Neural cell (in vitro differentiated cells): ENCODE results near the gene TMA7B. TPM values are rescaled to one million over a fixed set of nuclear protein-coding genes. Genes with fewer than 3 reads are reported as not detected.

Source experiments
- H2AFZ ChIP-seq: fragments of 200-600, 300-800 bp; sonication (generic), shearing (Covaris generic); 2 replicates; pipeline ENCODE4 v1.6.0; 2014; ENCODE audit warnings: low read depth, mild to moderate bottlenecking, antibody characterized with exemption, low read length, moderate library complexity
- H3F3A ChIP-seq: fragments of 200-600 bp; shearing (Covaris generic); 2 replicates; pipeline ENCODE4 v1.6.1; 2016; ENCODE audit warnings: mild to moderate bottlenecking, moderate library complexity, mixed read lengths, antibody characterized with exemption, low read length; ENCODE audit not compliant: insufficient read depth, poor library complexity, severe bottlenecking
- H3K27ac ChIP-seq: fragments of 200-600, 300-800 bp; sonication (generic), shearing (Covaris generic); 2 replicates; pipeline ENCODE4 v1.5.1; 2014; ENCODE audit warnings: mild to moderate bottlenecking, low read length, moderate library complexity
- H3K27me3 ChIP-seq: fragments of 300-800, 200-600 bp; sonication (generic), shearing (Covaris generic); 2 replicates; pipeline ENCODE4 v1.6.0; 2014; ENCODE audit warnings: mild to moderate bottlenecking, low read depth, low read length, moderate library complexity; ENCODE audit not compliant: insufficient read depth
- H3K36me3 ChIP-seq: fragments of 300-800, 200-600 bp; sonication (generic), shearing (Covaris generic); 2 replicates; pipeline ENCODE4 v1.5.1; 2014; ENCODE audit warnings: mild to moderate bottlenecking, antibody characterized with exemption, low read length, moderate library complexity; ENCODE audit not compliant: insufficient read depth
- H3K4me2 ChIP-seq: fragments of 300-800, 200-600 bp; sonication (generic), shearing (Covaris generic); 2 replicates; pipeline ENCODE4 v1.6.0; 2014; ENCODE audit warnings: mild to moderate bottlenecking, low read length
- H3K4me3 ChIP-seq: fragments of 300-800, 200-600 bp; sonication (generic), shearing (Covaris generic); 2 replicates; pipeline ENCODE4 v1.5.1; 2014; ENCODE audit warnings: mild to moderate bottlenecking, low read length, moderate library complexity
- H3K79me2 ChIP-seq: fragments of 200-600 bp; shearing (Covaris generic); replicated peaks from 2 replicates; pipeline ENCODE4 v1.6.0; 2014; ENCODE audit warnings: mild to moderate bottlenecking, low read length, moderate library complexity; ENCODE audit not compliant: insufficient read depth
- H3K9ac ChIP-seq: fragments of 300-800, 200-600 bp; sonication (generic), shearing (Covaris generic); 2 replicates; pipeline ENCODE4 v1.6.1; 2016; ENCODE audit warnings: mild to moderate bottlenecking, low read length, mixed read lengths
- H3K9me2 ChIP-seq: fragments of 200-600 bp; shearing (Covaris generic); 2 replicates; pipeline ENCODE4 v1.6.1; 2016; ENCODE audit warnings: mild to moderate bottlenecking, low read length, mixed read lengths; ENCODE audit not compliant: insufficient read depth
- H3K9me3 ChIP-seq: fragments of 200-600, 300-800 bp; sonication (generic), shearing (Covaris generic); 2 replicates; pipeline ENCODE4 v1.6.1; 2016; ENCODE audit warnings: mild to moderate bottlenecking, mixed run types, low read length, moderate library complexity, mixed read lengths
- H4K20me1 ChIP-seq: fragments of 200-600 bp; shearing (Covaris generic); 2 replicates; pipeline ENCODE4 v1.6.1; 2016; ENCODE audit warnings: mild to moderate bottlenecking, mixed run types; ENCODE audit not compliant: insufficient read depth
- CTCF ChIP-seq: fragments of 450-650 bp; IDR thresholded peaks from 2 replicates; pipeline ENCODE4 v1.5.1; 2014; ENCODE audit warnings: antibody characterized with exemption, mild to moderate bottlenecking, moderate library complexity; ENCODE audit not compliant: poor library complexity, severe bottlenecking
- EP300 ChIP-seq: fragments of 450-650 bp; conservative IDR thresholded peaks from 2 replicates; pipeline ENCODE4 v1.6.1; 2014; ENCODE audit warnings: antibody characterized with exemption, mild to moderate bottlenecking, moderate library complexity; ENCODE audit not compliant: poor library complexity, severe bottlenecking
- EZH2 ChIP-seq: fragments of 200-600, 300-800 bp; shearing (Covaris generic), sonication (generic); IDR thresholded peaks from 2 replicates; pipeline ENCODE4 v1.6.1; 2014; ENCODE audit warnings: antibody characterized with exemption, low read length, borderline replicate concordance, mild to moderate bottlenecking; ENCODE audit not compliant: insufficient read depth, poor library complexity, severe bottlenecking
- MXI1 ChIP-seq: fragments of 450-650 bp; conservative IDR thresholded peaks from 2 replicates; pipeline ENCODE4 v1.6.1; 2014; ENCODE audit warnings: antibody characterized with exemption, mild to moderate bottlenecking; ENCODE audit not compliant: poor library complexity, severe bottlenecking
- POLR2AphosphoS5 ChIP-seq: IDR thresholded peaks from 2 replicates; pipeline ENCODE4 v1.6.1; 2012
- RAD21 ChIP-seq: fragments of 450-650 bp; conservative IDR thresholded peaks from 2 replicates; pipeline ENCODE4 v1.6.1; 2014; ENCODE audit warnings: antibody characterized with exemption, mild to moderate bottlenecking, moderate library complexity
- SMC3 ChIP-seq: fragments of 450-650 bp; conservative IDR thresholded peaks from 2 replicates; pipeline ENCODE4 v1.6.1; 2014; ENCODE audit warnings: antibody characterized with exemption, mild to moderate bottlenecking, moderate library complexity; ENCODE audit not compliant: poor library complexity
- TAF1 ChIP-seq: IDR thresholded peaks from 2 replicates; pipeline ENCODE4 v1.6.1; 2012; ENCODE audit warnings: low read depth
- polyA plus RNA-seq: library from polyadenylated mRNA; depleted of rRNA; stranded (reverse); fragments of >200 nt; gene quantifications from 2 replicates; pipeline ENCODE4 v1.2.3, GENCODE V29; 2014
- TF ChIP-seq, protein P1 (sequence below): IDR thresholded peaks from 2 replicates; pipeline ENCODE4 v1.6.1; 2012; ENCODE audit warnings: borderline replicate concordance

The TMA7B gene
- polyA plus RNA-seq, 1 donor from 2014 or later = not detected

GRCh38 chr22:39917197-39917643 is 43.0 kb upstream of the TMA7B start:
- H3K27ac ChIP-seq = no peak overlapping the region
- no peak overlapping the region for H2AFZ ChIP-seq
- H3K36me3 ChIP-seq = no peaks in the 10 kb centered on the region
- no peak overlapping the region for H3K4me2 ChIP-seq
- TF ChIP-seq SMC3 = no peak
- no peak for TF ChIP-seq TAF1
- TF ChIP-seq CTCF = no peak
- TF ChIP-seq EP300 = no peak
- no peak for TF ChIP-seq POLR2AphosphoS5
- TF ChIP-seq MXI1 = no peak
- no peak for TF ChIP-seq EZH2
- no peak for TF ChIP-seq RAD21
- TF ChIP-seq, protein P1, sequence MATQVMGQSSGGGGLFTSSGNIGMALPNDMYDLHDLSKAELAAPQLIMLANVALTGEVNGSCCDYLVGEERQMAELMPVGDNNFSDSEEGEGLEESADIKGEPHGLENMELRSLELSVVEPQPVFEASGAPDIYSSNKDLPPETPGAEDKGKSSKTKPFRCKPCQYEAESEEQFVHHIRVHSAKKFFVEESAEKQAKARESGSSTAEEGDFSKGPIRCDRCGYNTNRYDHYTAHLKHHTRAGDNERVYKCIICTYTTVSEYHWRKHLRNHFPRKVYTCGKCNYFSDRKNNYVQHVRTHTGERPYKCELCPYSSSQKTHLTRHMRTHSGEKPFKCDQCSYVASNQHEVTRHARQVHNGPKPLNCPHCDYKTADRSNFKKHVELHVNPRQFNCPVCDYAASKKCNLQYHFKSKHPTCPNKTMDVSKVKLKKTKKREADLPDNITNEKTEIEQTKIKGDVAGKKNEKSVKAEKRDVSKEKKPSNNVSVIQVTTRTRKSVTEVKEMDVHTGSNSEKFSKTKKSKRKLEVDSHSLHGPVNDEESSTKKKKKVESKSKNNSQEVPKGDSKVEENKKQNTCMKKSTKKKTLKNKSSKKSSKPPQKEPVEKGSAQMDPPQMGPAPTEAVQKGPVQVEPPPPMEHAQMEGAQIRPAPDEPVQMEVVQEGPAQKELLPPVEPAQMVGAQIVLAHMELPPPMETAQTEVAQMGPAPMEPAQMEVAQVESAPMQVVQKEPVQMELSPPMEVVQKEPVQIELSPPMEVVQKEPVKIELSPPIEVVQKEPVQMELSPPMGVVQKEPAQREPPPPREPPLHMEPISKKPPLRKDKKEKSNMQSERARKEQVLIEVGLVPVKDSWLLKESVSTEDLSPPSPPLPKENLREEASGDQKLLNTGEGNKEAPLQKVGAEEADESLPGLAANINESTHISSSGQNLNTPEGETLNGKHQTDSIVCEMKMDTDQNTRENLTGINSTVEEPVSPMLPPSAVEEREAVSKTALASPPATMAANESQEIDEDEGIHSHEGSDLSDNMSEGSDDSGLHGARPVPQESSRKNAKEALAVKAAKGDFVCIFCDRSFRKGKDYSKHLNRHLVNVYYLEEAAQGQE = no peak
- no peaks in the 10 kb centered on the region for H3K79me2 ChIP-seq
- no peak overlapping the region for H3K4me3 ChIP-seq
- no peaks in the 10 kb centered on the region for H4K20me1 ChIP-seq
- no peaks in the 10 kb centered on the region for H3K9me3 ChIP-seq
- H3K27me3 ChIP-seq = no peaks in the 10 kb centered on the region
- no peak overlapping the region for H3K9ac ChIP-seq
- H3F3A ChIP-seq = no peaks in the 10 kb centered on the region
- H3K9me2 ChIP-seq = no peaks in the 10 kb centered on the region

DNA sequence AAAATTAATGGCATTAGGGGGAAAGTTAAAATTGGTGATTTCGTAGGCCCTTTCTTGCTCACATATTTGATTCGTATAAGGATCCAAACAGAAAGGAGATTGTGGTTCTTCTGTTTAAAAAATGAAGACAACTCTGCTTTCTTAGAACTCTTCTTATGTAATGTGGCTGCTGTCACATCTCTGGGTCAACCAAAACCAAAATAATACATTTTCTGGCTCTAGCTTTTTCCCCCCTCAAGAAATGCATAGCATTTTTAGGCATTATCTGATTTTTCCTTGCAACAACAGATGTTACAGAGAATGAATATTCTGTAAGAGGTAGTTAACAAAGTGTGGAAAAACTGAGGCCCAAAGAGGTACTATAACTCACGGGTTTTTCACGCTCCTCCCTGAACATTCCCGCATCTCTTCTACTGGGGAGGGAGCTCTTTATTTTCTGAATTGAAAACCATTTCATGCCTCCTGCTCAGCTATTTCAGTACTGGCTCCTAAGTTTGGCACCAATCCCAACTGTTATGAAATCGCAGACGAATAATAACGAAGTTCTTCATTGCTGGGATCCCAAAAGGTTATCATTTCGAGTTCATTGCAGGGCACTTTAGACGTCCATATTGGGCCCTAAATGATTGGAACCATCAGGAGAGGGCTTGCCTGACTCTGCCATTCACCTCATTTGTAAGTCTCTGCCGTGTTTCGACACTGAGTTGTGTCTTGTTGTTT is 42.3 kb upstream of the TMA7B start:
- H3K27ac ChIP-seq = no peak overlapping the region
- H3K79me2 ChIP-seq = no peaks in the 10 kb centered on the region
- TF ChIP-seq SMC3 (no peak), CTCF (no peak), TAF1 (no peak), RAD21 (no peak), MXI1 (no peak), POLR2AphosphoS5 (no peak), EP300 (no peak), EZH2 (no peak)
- TF ChIP-seq, protein P1 = no peak
- no peak overlapping the region for H3K4me3 ChIP-seq
- no peaks in the 10 kb centered on the region for H3K9me2 ChIP-seq
- no peak overlapping the region for H2AFZ ChIP-seq
- no peaks in the 10 kb centered on the region for H3K36me3 ChIP-seq
- no peak overlapping the region for H3K4me2 ChIP-seq
- H3K9me3 ChIP-seq = no peaks in the 10 kb centered on the region
- H3F3A ChIP-seq = no peaks in the 10 kb centered on the region
- no peak overlapping the region for H3K9ac ChIP-seq
- H4K20me1 ChIP-seq = no peaks in the 10 kb centered on the region
- no peaks in the 10 kb centered on the region for H3K27me3 ChIP-seq
